ENCODE data around the gene PHYKPL. TPM values are rescaled to one million over a fixed set of nuclear protein-coding genes. Genes with fewer than 3 reads are reported as not detected.

Gene PHYKPL
- total and polyA plus RNA-seq, 2 of the 13 experiments (the other 11 are each of a cell fraction or from before 2014, with no cell fraction given) = 18.0 to 78.6 TPM

DNA sequence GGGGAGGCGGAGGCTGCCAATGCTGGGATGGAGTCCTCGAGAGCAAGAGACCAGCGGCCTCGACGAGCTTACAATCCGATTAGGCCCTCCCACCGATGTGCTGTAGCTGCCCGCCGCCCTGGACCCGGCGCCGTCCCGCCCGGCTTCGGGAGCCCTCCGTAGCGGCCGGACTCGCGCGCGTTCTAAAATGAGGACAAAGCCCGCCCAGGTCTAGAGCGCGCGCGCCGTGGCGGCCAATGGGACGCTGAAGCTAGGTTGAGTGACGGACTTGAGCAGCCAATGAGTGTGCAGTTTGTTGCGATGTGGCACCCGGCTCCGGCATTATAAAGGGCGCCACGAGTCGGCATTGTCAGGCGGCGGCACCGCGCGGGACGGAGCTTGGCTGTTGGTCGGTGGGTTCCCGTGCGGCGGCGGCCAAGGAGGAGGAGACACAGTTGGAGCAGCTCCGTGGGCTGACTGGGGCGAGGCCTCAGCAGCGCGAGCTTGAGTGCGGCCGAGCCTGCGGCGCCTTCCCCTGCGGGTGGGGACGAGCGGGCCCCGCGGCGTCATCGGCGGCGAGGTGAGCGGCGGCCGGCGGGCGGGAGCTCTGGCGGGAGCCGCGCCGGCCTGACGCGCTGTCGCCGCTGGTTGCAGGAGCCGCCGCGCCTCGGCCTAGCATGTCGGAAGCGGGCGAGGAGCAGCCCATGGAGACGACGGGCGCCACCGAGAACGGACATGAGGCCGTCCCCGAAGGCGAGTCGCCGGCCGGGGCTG lies 28.2 kb downstream of the PHYKPL start, which contains the start of gene HNRNPAB (continued):
- TF ChIP-seq AFF4 (CRISPR knock-in tag; IDR thresholded peaks at IDR 0.05) (no peak), CCAR2 (optimal IDR thresholded peaks at IDR 0.05; ENCODE audit: low read depth, low read length) (no peak), SETDB1 (CRISPR knock-in tag; IDR thresholded peaks at IDR 0.05; ENCODE audit: borderline replicate concordance) (no peak), TARDBP (CRISPR knock-in tag; IDR thresholded peaks at IDR 0.05) (peak; percentile 87), ZNF552 (CRISPR knock-in tag; IDR thresholded peaks at IDR 0.05; ENCODE audit: borderline replicate concordance) (0 out of 2 replicates have a peak, but pooled peaks have one; percentile 20), SRSF1 (optimal IDR thresholded peaks at IDR 0.05; ENCODE audit: low read depth, low read length) (peak; percentile 96), ZNF781 (CRISPR knock-in tag; IDR thresholded peaks at IDR 0.05; ENCODE audit: borderline replicate concordance, not compliant biosample characterization) (peak; percentile 56), ZBTB38 (CRISPR knock-in tag; IDR thresholded peaks at IDR 0.05) (peak; percentile 76), FOSL2 (CRISPR knock-in tag; IDR thresholded peaks at IDR 0.05) (peak; percentile 45), ZFP82 (CRISPR knock-in tag; IDR thresholded peaks at IDR 0.05; ENCODE audit: borderline replicate concordance) (peak; percentile 41; the same call in 1 of the 2 replicates), ZNF24 (IDR thresholded peaks at IDR 0.05) (no peak), SMAD3 (CRISPR knock-in tag; IDR thresholded peaks at IDR 0.05) (peak; percentile 65), ZNF672 (CRISPR knock-in tag; IDR thresholded peaks at IDR 0.05) (no peak), ZNF776 (CRISPR knock-in tag; IDR thresholded peaks at IDR 0.05) (peak; percentile 91), ZNF660 (CRISPR knock-in tag; IDR thresholded peaks at IDR 0.05; ENCODE audit: borderline replicate concordance, low read depth) (no peak), ZNF296 (CRISPR knock-in tag; conservative IDR thresholded peaks at IDR 0.05) (no peak; the same call in 1 of the 2 replicates), SNAPC4 (CRISPR knock-in tag; IDR thresholded peaks at IDR 0.05) (no peak), GATAD2A (CRISPR knock-in tag; IDR thresholded peaks at IDR 0.05) (no peak)
- TF ChIP-seq, protein P1, sequence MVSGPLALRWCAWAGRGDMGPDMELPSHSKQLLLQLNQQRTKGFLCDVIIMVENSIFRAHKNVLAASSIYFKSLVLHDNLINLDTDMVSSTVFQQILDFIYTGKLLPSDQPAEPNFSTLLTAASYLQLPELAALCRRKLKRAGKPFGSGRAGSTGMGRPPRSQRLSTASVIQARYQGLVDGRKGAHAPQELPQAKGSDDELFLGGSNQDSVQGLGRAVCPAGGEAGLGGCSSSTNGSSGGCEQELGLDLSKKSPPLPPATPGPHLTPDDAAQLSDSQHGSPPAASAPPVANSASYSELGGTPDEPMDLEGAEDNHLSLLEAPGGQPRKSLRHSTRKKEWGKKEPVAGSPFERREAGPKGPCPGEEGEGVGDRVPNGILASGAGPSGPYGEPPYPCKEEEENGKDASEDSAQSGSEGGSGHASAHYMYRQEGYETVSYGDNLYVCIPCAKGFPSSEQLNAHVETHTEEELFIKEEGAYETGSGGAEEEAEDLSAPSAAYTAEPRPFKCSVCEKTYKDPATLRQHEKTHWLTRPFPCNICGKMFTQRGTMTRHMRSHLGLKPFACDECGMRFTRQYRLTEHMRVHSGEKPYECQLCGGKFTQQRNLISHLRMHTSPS (CRISPR knock-in tag; IDR thresholded peaks at IDR 0.05; ENCODE audit: low read depth) = no peak
